ENCODE data around the gene PTPRG. TPM values are rescaled to one million over a fixed set of nuclear protein-coding genes. Genes with fewer than 3 reads are reported as not detected.

PTPRG gene
- total and polyA plus RNA-seq, 2 experiments from 2014 or later, result 24.4 to 131 TPM

GRCh38 chr3:61960976-61961375 lies 399.6 kb downstream of the PTPRG start:
- DNase-seq (ENCODE audit: low spot score) (no peak), ATAC-seq (no peak)

DNA sequence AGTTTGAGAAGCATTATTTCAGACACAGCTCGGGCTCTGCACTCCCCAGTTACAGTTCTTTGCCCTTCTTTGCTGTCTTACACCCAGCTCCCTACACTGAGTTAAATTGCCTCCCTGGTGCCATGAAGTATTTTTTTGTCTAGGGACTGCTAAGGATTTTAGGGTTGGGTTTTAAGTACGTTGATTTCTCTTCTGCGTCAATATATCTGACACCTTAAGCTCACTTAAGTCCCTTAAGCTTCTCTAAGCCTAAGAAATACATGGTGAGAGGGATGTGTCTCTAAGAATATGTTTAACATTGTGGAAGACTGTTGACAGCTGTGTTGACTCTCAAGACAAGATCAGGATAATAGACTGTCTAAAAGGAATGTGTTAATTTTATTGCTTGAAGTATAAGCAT lies 400.5 kb downstream of the PTPRG start:
- H3K27ac Mint-ChIP-seq, result no peak overlapping the region
- TF ChIP-seq ZNF462 (CRISPR knock-in tag; IDR thresholded peaks at IDR 0.05) (no peak), NANOG (IDR thresholded peaks at IDR 0.05; ENCODE audit: borderline replicate concordance) (no peak), CREB1 (CRISPR knock-in tag; IDR thresholded peaks at IDR 0.05; ENCODE audit: low read depth) (no peak)

More at GRCh38 chr3:61960976-61961375, 399.6 kb downstream of the PTPRG start:
- Histone ChIP-seq H3K9me2 (ENCODE audit: insufficient read depth) (no peaks in the 10 kb centered on the region), H4K20me1 (replicated peaks; ENCODE audit: insufficient read depth) (peaks cover 7% of the 10 kb centered on the region), H3K27me3 (ENCODE audit: insufficient read depth) (no peaks in the 10 kb centered on the region), H3K36me3 (ENCODE audit: insufficient read depth) (no peaks in the 10 kb centered on the region), H3F3A (replicated peaks; ENCODE audit: low read depth) (no peaks in the 10 kb centered on the region), H3K27ac (ENCODE audit: low read depth) (no peak overlapping the region), H3K79me2 (replicated peaks; ENCODE audit: insufficient read depth) (peaks cover 81% of the 10 kb centered on the region), H3K4me3 (no peak overlapping the region), H3K4me1 (ENCODE audit: insufficient read depth) (peaks cover 40% of the 10 kb centered on the region), H3K4me2 (no peak overlapping the region), H2AFZ (no peak overlapping the region)
- Mint-ChIP-seq H3K27me3 (ENCODE audit: insufficient read depth, low read depth, poor library complexity) (peaks cover 7% of the 10 kb centered on the region), H3K4me3 (no peak overlapping the region), H3K4me1 (peaks cover 58% of the 10 kb centered on the region), H3K36me3 (ENCODE audit: low read depth) (no peaks in the 10 kb centered on the region), H3K9me3 (no peaks in the 10 kb centered on the region), H3K27ac (no peak overlapping the region)
- TF ChIP-seq NANOG (IDR thresholded peaks at IDR 0.05; ENCODE audit: borderline replicate concordance), result no peak
- TF ChIP-seq ZNF114 (CRISPR knock-in tag; IDR thresholded peaks at IDR 0.05), result no peak
- no peak for TF ChIP-seq REST (IDR thresholded peaks at IDR 0.05; ENCODE audit: unreplicated experiment)

More for the DNA sequence above, 400.5 kb downstream of the PTPRG start:
- Histone ChIP-seq H3K4me3 (no peak overlapping the region), H3K9me2 (ENCODE audit: insufficient read depth) (no peaks in the 10 kb centered on the region), H3F3A (replicated peaks; ENCODE audit: low read depth) (no peaks in the 10 kb centered on the region), H3K27ac (ENCODE audit: low read depth) (no peak overlapping the region), H3K4me2 (no peak overlapping the region), H3K4me1 (ENCODE audit: insufficient read depth) (peaks cover 34% of the 10 kb centered on the region), H3K36me3 (ENCODE audit: insufficient read depth) (no peaks in the 10 kb centered on the region), H4K20me1 (replicated peaks; ENCODE audit: insufficient read depth) (peaks cover 7% of the 10 kb centered on the region), H3K27me3 (ENCODE audit: insufficient read depth) (no peaks in the 10 kb centered on the region), H2AFZ (no peak overlapping the region), H3K79me2 (replicated peaks; ENCODE audit: insufficient read depth) (peaks cover 76% of the 10 kb centered on the region)
- ATAC-seq, result no peak
- DNase-seq (ENCODE audit: low spot score), result no peak
- no peaks in the 10 kb centered on the region for H3K36me3 Mint-ChIP-seq (ENCODE audit: low read depth)
- peaks cover 56% of the 10 kb centered on the region for H3K4me1 Mint-ChIP-seq
- H3K9me3 Mint-ChIP-seq, result no peaks in the 10 kb centered on the region
- H3K4me3 Mint-ChIP-seq, result no peak overlapping the region
- H3K27me3 Mint-ChIP-seq (ENCODE audit: insufficient read depth, low read depth, poor library complexity), result peaks cover 7% of the 10 kb centered on the region

All from GM23338 (cell line).